HEK293 (cell line): ENCODE results near the gene ATXN2.

Source experiments
- FEZF1 ChIP-seq: fragments of 450-650 bp; formaldehyde crosslinking; IDR thresholded peaks from 2 replicates; pipeline ENCODE4 v1.5.1; 2016; ENCODE audit warnings: missing biosample characterization, missing genetic modification characterization
- GLI4 ChIP-seq: fragments of 450-650 bp; formaldehyde crosslinking; IDR thresholded peaks from 2 replicates; pipeline ENCODE4 v1.5.1; 2016; ENCODE audit warnings: missing biosample characterization, missing genetic modification characterization
- KLF7 ChIP-seq: fragments of 450-650 bp; formaldehyde crosslinking; IDR thresholded peaks from 2 replicates; pipeline ENCODE4 v1.5.1; 2016; ENCODE audit warnings: missing biosample characterization, missing genetic modification characterization, borderline replicate concordance
- PBX3 ChIP-seq: sonication (generic); formaldehyde crosslinking; IDR thresholded peaks from 2 replicates; pipeline ENCODE4 v1.8.1; 2022; ENCODE audit warnings: mild to moderate bottlenecking, moderate library complexity, missing genetic modification reagents
- REPIN1 ChIP-seq: fragments of 450-650 bp; formaldehyde crosslinking; IDR thresholded peaks from 2 replicates; pipeline ENCODE4 v1.5.1; 2017; ENCODE audit warnings: missing biosample characterization, missing genetic modification characterization, low read depth
- ZBTB17 ChIP-seq: fragments of 450-650 bp; formaldehyde crosslinking; IDR thresholded peaks from 2 replicates; pipeline ENCODE4 v1.5.1; 2016; ENCODE audit warnings: missing biosample characterization, missing genetic modification characterization
- ZBTB20 ChIP-seq: fragments of 450-650 bp; formaldehyde crosslinking; IDR thresholded peaks from 2 replicates; pipeline ENCODE4 v1.5.1; 2016; ENCODE audit warnings: missing biosample characterization, missing genetic modification characterization
- ZBTB21 ChIP-seq: fragments of 450-650 bp; formaldehyde crosslinking; IDR thresholded peaks from 2 replicates; pipeline ENCODE4 v1.5.1; 2017; ENCODE audit warnings: missing biosample characterization, missing genetic modification characterization
- ZFHX2 ChIP-seq: fragments of 450-650 bp; formaldehyde crosslinking; conservative IDR thresholded peaks from 2 replicates; pipeline ENCODE4 v1.5.1; 2016; ENCODE audit warnings: missing biosample characterization, missing genetic modification characterization
- ZFP69B ChIP-seq: fragments of 450-650 bp; formaldehyde crosslinking; IDR thresholded peaks from 2 replicates; pipeline ENCODE4 v1.5.1; 2016; ENCODE audit warnings: missing biosample characterization, missing genetic modification characterization
- ZNF121 ChIP-seq: fragments of 450-650 bp; formaldehyde crosslinking; IDR thresholded peaks from 2 replicates; pipeline ENCODE4 v1.5.1; 2016; ENCODE audit warnings: missing biosample characterization, missing genetic modification characterization
- ZNF132 ChIP-seq: fragments of 450-650 bp; formaldehyde crosslinking; IDR thresholded peaks from 2 replicates; pipeline ENCODE4 v1.5.1; 2017; ENCODE audit warnings: missing biosample characterization, missing genetic modification characterization, borderline replicate concordance
- ZNF16 ChIP-seq: fragments of 450-650 bp; formaldehyde crosslinking; IDR thresholded peaks from 2 replicates; pipeline ENCODE4 v1.5.1; 2016; ENCODE audit warnings: low read depth, missing biosample characterization, missing genetic modification characterization
- ZNF214 ChIP-seq: fragments of 450-650 bp; formaldehyde crosslinking; IDR thresholded peaks from 2 replicates; pipeline ENCODE4 v1.5.1; 2017; ENCODE audit warnings: missing biosample characterization, mild to moderate bottlenecking, missing genetic modification characterization, borderline replicate concordance
- ZNF266 ChIP-seq: fragments of 450-650 bp; formaldehyde crosslinking; IDR thresholded peaks from 2 replicates; pipeline ENCODE4 v1.5.1; 2016; ENCODE audit warnings: missing biosample characterization, missing genetic modification characterization, low read depth
- ZNF324 ChIP-seq: fragments of 450-650 bp; formaldehyde crosslinking; IDR thresholded peaks from 2 replicates; pipeline ENCODE4 v1.5.1; 2016; ENCODE audit warnings: missing biosample characterization, missing genetic modification characterization
- ZNF354C ChIP-seq: fragments of 450-650 bp; formaldehyde crosslinking; IDR thresholded peaks from 2 replicates; pipeline ENCODE4 v1.5.1; 2016; ENCODE audit warnings: missing biosample characterization, missing genetic modification characterization, low read depth, borderline replicate concordance
- ZNF366 ChIP-seq: fragments of 450-650 bp; formaldehyde crosslinking; conservative IDR thresholded peaks from 2 replicates; pipeline ENCODE4 v1.5.1; 2016; ENCODE audit warnings: missing biosample characterization, missing genetic modification characterization
- ZNF473 ChIP-seq: fragments of 450-650 bp; formaldehyde crosslinking; IDR thresholded peaks from 2 replicates; pipeline ENCODE4 v1.5.1; 2017; ENCODE audit warnings: missing biosample characterization, missing genetic modification characterization
- ZNF513 ChIP-seq: fragments of 450-650 bp; IDR thresholded peaks from 2 replicates; pipeline ENCODE4 v1.5.1; 2018; ENCODE audit warnings: missing biosample characterization, missing genetic modification characterization
- ZNF514 ChIP-seq: fragments of 450-650 bp; formaldehyde crosslinking; IDR thresholded peaks from 2 replicates; pipeline ENCODE4 v1.5.1; 2016; ENCODE audit warnings: missing biosample characterization, missing genetic modification characterization
- ZNF521 ChIP-seq: fragments of 450-650 bp; formaldehyde crosslinking; IDR thresholded peaks from 2 replicates; pipeline ENCODE4 v1.5.1; 2017; ENCODE audit warnings: missing biosample characterization, mild to moderate bottlenecking, missing genetic modification characterization
- ZNF626 ChIP-seq: fragments of 450-650 bp; sonication (Bioruptor Pico); formaldehyde crosslinking; IDR thresholded peaks from 2 replicates; pipeline ENCODE4 v1.5.1; 2018; ENCODE audit warnings: missing biosample characterization, missing genetic modification characterization, inconsistent platforms
- ZNF677 ChIP-seq: fragments of 450-650 bp; IDR thresholded peaks from 2 replicates; pipeline ENCODE4 v1.5.0; 2018; ENCODE audit warnings: missing biosample characterization, mild to moderate bottlenecking, missing genetic modification characterization, moderate library complexity
- ZNF707 ChIP-seq: fragments of 450-650 bp; formaldehyde crosslinking; IDR thresholded peaks from 2 replicates; pipeline ENCODE4 v1.5.1; 2016; ENCODE audit warnings: missing biosample characterization, missing genetic modification characterization
- ZNF777 ChIP-seq: fragments of 450-650 bp; formaldehyde crosslinking; IDR thresholded peaks from 2 replicates; pipeline ENCODE4 v1.5.1; 2017; ENCODE audit warnings: missing biosample characterization, missing genetic modification characterization, borderline replicate concordance
- ZNF792 ChIP-seq: fragments of 450-650 bp; formaldehyde crosslinking; IDR thresholded peaks from 2 replicates; pipeline ENCODE4 v1.5.1; 2016; ENCODE audit warnings: missing biosample characterization, missing genetic modification characterization
- ZSCAN16 ChIP-seq: fragments of 450-650 bp; formaldehyde crosslinking; IDR thresholded peaks from 2 replicates; pipeline ENCODE4 v1.5.1; 2016; ENCODE audit warnings: missing biosample characterization, missing genetic modification characterization
- TF ChIP-seq, protein P1 (sequence below): fragments of 450-650 bp; formaldehyde crosslinking; IDR thresholded peaks from 2 replicates; pipeline ENCODE4 v1.5.1; 2016; ENCODE audit warnings: missing biosample characterization, missing genetic modification characterization
- TF ChIP-seq, protein P2 (sequence below): fragments of 450-650 bp; formaldehyde crosslinking; IDR thresholded peaks from 2 replicates; pipeline ENCODE4 v1.5.1; 2016; ENCODE audit warnings: missing biosample characterization, missing genetic modification characterization, low read depth
- TF ChIP-seq, protein P3 (sequence below): fragments of 450-650 bp; formaldehyde crosslinking; IDR thresholded peaks from 2 replicates; pipeline ENCODE4 v1.5.1; 2016; ENCODE audit warnings: missing biosample characterization, missing genetic modification characterization
- TF ChIP-seq, protein P4 (sequence below): fragments of 450-650 bp; formaldehyde crosslinking; IDR thresholded peaks from 2 replicates; pipeline ENCODE4 v1.5.1; 2016; ENCODE audit warnings: missing biosample characterization, missing genetic modification characterization

Gene ATXN2

GRCh38 chr12:111643427-111643826, 44.3 kb upstream of the ATXN2 start (continued):
- TF ChIP-seq ZNF324 (tag by site-specific recombination) (no peak), ZNF677 (tag by site-specific recombination) (no peak), ZNF214 (no peak), ZNF514 (tag by site-specific recombination) (no peak), GLI4 (tag by site-specific recombination) (no peak), ZNF354C (tag by site-specific recombination) (no peak), ZNF521 (tag by site-specific recombination) (no peak), FEZF1 (tag by site-specific recombination) (peak; percentile 73), REPIN1 (no peak), ZSCAN16 (tag by site-specific recombination) (no peak), KLF7 (tag by site-specific recombination) (no peak), ZNF16 (tag by site-specific recombination) (no peak), ZNF707 (tag by site-specific recombination) (no peak), ZBTB21 (tag by site-specific recombination) (peak; percentile 86), ZBTB20 (tag by site-specific recombination) (peak; percentile 39; the same call in 1 of the 2 replicates), ZNF266 (no peak), ZNF792 (no peak), ZNF132 (tag by site-specific recombination) (no peak), ZBTB17 (tag by site-specific recombination) (peak; percentile 63), ZNF626 (tag by site-specific recombination) (no peak), ZNF513 (tag by site-specific recombination) (no peak), ZFHX2 (tag by site-specific recombination) (no peak), PBX3 (CRISPR knock-in tag) (no peak), ZFP69B (tag by site-specific recombination) (peak; percentile 71), ZNF366 (tag by site-specific recombination) (no peak), ZNF777 (tag by site-specific recombination) (no peak), ZNF121 (tag by site-specific recombination) (no peak), ZNF473 (tag by site-specific recombination) (no peak)
- TF ChIP-seq, protein P1, sequence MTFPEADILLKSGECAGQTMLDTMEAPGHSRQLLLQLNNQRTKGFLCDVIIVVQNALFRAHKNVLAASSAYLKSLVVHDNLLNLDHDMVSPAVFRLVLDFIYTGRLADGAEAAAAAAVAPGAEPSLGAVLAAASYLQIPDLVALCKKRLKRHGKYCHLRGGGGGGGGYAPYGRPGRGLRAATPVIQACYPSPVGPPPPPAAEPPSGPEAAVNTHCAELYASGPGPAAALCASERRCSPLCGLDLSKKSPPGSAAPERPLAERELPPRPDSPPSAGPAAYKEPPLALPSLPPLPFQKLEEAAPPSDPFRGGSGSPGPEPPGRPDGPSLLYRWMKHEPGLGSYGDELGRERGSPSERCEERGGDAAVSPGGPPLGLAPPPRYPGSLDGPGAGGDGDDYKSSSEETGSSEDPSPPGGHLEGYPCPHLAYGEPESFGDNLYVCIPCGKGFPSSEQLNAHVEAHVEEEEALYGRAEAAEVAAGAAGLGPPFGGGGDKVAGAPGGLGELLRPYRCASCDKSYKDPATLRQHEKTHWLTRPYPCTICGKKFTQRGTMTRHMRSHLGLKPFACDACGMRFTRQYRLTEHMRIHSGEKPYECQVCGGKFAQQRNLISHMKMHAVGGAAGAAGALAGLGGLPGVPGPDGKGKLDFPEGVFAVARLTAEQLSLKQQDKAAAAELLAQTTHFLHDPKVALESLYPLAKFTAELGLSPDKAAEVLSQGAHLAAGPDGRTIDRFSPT (tag by site-specific recombination): no peak
- TF ChIP-seq, protein P2, sequence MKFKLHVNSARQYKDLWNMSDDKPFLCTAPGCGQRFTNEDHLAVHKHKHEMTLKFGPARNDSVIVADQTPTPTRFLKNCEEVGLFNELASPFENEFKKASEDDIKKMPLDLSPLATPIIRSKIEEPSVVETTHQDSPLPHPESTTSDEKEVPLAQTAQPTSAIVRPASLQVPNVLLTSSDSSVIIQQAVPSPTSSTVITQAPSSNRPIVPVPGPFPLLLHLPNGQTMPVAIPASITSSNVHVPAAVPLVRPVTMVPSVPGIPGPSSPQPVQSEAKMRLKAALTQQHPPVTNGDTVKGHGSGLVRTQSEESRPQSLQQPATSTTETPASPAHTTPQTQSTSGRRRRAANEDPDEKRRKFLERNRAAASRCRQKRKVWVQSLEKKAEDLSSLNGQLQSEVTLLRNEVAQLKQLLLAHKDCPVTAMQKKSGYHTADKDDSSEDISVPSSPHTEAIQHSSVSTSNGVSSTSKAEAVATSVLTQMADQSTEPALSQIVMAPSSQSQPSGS: peak; percentile 47; the same call in 1 of the 2 replicates
- TF ChIP-seq, protein P3, sequence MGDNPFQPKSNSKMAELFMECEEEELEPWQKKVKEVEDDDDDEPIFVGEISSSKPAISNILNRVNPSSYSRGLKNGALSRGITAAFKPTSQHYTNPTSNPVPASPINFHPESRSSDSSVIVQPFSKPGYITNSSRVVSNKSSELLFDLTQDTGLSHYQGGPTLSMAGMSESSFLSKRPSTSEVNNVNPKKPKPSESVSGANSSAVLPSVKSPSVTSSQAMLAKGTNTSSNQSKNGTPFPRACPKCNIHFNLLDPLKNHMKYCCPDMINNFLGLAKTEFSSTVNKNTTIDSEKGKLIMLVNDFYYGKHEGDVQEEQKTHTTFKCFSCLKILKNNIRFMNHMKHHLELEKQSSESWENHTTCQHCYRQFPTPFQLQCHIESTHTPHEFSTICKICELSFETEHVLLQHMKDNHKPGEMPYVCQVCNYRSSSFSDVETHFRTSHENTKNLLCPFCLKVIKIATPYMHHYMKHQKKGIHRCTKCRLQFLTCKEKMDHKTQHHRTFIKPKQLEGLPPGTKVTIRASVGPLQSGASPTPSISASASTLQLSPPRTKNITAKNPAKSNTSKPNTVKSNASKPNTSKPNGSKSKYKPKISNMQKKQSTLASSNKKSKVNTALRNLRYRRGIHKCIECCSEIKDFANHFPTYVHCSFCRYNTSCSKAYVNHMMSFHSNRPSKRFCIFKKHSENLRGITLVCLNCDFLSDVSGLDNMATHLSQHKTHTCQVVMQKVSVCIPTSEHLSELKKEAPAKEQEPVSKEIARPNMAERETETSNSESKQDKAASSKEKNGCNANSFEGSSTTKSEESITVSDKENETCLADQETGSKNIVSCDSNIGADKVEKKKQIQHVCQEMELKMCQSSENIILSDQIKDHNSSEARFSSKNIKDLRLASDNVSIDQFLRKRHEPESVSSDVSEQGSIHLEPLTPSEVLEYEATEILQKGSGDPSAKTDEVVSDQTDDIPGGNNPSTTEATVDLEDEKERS (tag by site-specific recombination): no peak
- TF ChIP-seq, protein P4, sequence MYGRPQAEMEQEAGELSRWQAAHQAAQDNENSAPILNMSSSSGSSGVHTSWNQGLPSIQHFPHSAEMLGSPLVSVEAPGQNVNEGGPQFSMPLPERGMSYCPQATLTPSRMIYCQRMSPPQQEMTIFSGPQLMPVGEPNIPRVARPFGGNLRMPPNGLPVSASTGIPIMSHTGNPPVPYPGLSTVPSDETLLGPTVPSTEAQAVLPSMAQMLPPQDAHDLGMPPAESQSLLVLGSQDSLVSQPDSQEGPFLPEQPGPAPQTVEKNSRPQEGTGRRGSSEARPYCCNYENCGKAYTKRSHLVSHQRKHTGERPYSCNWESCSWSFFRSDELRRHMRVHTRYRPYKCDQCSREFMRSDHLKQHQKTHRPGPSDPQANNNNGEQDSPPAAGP (tag by site-specific recombination): 0 out of 2 replicates have a peak, but pooled peaks have one; percentile 41
